Activated CD8-positive, alpha-beta memory T cell treated with anti-CD3 and anti-CD28 coated beads, Interleukin-2, amount 50 U/mL, for 48 hours (primary cell): ENCODE data around the gene C2orf49.

ENCODE experiments used
- DNase-seq: peaks from one replicate; pipeline ENCODE4 v3.0.0-alpha.2; 2020

The C2orf49 gene

DNA sequence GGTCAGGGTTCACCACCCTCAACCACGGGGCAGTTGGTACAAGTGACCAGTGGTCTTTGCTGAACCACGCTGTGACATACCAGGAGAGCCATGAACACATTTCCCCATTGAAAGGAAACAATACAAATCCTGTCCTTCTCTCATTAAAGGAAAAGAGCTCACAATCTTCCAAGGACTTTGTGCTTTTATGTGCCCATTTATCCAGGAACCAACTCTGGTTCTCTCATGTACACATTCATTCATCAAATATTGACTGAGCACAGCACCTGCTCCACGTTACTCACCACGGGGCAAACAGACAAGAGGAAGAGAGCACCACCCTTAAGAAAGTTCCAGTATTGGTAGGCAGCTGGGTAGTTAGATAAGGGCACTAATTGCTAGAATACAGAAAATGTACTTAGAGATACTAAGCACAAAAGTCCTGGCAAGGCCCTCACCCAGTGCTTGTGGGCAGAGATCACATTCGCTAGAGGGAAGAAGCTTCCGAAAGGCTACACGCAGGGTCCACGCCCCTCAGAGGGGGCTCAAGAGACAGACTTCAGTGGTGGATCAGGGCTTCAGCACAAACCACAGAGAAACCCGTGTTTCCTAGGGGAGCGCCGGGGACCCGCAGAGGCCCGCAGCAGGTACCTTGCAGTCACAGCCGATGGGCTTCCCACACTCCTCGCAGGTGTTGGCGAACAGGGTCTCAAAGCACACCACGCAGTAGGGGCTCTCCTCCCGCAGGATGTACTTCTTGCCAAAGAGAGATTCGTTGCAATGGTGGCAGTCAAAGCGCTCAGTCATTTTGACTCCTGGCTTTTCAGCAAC is 48.6 kb downstream of the C2orf49 start:
- no peak for DNase-seq

DNA sequence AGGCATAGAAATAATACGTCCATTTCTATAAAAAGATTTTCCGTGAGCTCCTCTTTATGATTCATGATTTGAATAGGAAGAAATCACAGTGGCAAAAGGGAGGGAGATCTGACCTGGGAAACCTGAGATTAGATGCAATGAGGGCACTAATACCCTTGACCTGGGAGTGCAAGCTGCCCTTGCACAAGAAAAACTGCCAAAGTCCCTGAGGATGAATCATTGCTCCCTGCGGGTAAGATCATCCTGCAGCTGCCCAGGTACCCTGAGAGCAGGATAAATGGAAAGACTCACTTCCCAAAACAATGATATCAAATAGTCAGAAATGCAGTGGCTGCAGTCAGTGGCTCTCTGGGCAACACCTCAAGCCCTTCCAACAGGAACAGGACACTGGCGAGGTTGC is 49.9 kb downstream of the C2orf49 start:
- no peak for DNase-seq

DNA sequence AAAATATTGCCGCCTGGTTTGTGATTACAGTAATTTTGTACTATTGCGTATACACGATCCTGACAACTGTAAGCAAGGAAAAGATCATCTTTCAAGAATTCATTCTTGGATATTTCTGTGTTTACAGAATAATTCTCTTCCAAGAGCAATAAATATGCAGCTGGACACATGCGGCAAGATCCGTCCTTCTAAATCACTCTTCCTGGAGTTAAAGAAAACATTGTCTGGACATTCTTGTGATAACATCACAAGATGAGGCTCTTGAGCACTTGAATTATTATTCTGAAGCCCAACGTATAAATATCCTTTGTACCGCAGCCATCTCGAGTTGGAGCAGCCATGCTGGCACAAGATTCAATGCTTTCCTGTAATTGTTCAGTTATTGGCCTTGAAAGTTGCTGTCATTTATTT is 51.6 kb downstream of the C2orf49 start:
- DNase-seq: no peak

DNA sequence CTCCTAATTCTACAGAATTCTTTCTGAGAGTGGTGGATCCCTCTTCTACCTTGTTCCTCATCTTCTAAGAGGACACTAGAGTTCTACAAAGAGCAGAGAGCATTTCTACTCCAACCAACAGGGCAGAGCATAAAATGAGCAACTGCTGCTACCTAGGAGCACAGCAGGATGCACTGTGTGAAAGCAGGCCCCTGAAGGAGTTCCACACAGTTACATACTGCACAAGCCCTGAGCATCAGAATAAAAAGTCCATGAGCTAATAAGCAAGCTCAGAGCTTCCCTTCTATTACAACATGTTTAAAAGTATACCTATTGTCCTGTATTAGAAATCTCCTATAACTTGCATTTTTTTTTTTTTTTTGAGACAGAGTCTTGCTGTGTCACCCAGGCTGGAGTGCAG is 53.1 kb downstream of the C2orf49 start:
- no peak for DNase-seq

DNA sequence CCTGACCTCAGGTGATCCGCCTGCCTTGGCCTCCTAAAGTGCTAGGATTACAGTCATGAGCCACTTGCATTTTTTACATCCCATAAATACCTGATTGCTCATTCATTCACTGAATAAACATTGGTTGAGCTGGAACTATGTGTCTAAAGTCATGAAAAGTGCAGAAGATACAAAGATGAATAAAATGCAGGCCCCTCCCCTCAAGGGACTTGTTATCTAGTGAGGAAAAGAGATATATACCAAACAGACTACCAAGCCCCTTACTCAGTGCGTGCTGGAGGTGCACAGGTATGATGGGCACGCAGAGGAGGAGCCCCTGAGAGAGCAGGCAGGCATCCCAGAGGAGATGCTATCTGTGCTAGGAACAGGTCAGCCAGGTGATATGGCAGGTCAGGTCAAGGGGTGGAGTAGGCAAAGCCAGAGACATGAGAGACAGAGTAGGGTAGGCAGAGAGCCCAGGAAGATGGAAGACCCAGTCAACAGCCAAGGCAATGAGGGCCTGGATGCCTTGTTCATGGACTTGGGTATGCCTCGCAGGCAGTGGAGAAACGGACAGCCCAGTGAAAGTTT is 53.8 kb downstream of the C2orf49 start:
- DNase-seq: no peak

DNA sequence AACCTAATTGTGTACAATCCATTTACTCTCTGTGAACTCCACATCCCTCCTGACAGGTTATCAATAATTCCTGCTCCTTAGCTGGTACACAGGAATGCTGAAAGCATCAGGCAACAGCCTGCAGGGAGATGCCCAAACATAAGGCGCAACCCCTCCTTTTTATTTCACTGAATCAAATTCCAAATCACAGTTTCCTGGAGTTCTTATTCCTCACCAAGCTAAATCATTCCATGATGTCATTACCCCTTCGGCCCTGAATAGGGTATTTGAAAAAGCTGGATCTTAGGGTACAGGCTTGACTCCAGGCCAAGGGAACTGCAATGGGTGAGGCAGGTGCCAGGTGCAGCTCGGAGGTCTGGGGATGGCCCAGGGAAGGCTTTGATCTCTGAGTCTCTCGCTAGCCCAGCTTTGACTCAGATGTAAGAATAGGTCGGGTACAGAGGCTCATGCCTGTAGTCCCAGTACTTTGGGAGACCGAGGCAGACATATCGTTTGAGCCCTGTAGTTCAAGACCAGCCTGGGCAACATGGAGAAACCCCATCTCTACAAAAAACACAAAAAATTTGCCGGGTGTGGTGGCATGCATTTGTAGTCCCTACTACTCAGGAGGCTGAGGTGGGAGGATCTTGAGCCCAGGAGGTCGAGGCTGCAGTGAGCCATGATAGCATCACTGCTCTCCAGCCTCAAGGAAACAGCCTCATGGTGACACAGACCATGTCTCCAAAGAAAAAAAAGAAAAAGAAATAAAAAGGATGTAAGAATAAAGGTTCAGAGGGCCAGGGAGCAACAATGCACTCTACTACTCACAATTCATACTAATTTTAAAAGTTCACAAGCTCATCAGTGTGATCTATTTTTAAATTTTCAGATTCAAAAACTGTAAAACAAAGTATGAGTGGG is 54.7 kb downstream of the C2orf49 start:
- no peak for DNase-seq

DNA sequence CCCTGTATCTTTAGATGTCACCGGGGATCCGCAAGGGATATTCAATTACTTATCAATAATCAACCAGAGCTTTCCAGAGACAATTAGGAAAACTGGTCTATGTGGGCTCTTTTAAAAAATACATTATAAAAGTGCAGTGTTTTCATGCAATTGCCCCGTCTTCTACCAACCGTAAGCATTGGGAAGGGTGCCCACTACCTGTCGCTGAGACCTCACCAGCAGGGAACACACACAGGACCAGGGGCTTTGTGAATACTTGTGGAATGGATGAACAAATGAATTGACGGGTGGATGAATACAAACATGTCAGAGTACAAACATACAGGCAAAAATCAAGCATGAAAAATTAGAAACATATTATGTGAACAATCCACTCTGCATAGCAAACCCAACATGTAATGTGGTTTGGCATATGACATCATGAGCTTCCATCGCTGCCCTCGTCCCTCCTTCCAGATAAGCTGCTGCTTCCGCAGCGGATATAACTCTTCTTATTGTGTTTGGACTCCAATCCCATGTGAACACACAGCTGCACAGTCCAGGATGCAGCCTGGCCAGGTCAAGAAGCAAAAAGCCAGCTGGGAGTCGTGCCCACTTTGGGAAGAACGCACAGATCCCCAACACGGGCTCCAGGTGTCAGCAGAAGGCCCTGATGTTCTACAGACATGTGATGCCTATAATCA is 56.2 kb downstream of the C2orf49 start:
- no peak for DNase-seq

DNA sequence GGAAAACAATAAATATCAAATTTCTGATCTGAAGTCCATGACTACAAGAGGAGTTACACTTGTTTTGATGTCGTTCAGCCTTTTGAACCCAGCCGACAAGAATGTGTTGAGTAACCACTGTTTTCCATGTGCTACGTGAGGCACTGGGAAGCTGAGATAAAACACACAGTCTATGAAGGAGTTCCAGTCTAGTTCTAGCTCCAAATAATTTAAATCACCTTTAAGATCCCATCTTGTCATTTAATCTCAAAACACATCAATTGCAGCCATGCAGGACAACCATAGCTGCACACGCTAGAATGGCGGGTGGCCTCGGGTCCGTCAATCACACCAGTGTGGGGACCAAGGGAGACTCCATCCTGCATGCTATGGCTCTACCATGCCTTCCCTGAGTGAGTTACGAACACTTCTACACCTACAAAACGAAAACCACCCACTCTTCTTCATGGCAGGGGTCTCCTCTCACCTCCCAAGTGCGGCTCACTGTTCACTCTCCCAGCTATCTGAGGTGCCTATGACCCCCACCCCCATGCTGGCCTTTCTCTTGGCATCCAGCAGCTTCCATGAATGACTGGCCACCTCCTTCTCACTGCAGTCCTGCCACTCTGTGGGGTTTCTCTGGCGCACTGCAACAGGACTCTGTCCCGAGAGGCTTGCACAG is 57.7 kb downstream of the C2orf49 start:
- DNase-seq: no peak

DNA sequence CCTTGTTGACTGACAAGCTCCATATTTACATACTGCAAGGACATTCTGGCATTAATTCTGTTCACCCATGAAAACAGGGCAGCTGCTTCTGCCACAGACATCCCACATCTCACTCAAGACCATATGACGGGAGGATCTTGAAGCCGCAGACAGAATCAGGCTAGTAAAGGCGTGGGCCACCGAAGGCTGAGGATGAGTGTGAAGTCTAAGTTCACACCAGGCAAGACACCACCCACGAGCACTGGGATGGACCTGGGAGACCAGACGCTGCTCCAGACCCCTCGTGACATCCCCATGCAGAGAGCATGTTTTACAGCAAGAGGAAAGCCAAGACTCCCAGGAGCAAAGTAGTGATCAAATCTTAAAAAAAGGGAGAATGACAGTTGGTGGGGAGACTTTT is 58.4 kb downstream of the C2orf49 start:
- DNase-seq: no peak

DNA sequence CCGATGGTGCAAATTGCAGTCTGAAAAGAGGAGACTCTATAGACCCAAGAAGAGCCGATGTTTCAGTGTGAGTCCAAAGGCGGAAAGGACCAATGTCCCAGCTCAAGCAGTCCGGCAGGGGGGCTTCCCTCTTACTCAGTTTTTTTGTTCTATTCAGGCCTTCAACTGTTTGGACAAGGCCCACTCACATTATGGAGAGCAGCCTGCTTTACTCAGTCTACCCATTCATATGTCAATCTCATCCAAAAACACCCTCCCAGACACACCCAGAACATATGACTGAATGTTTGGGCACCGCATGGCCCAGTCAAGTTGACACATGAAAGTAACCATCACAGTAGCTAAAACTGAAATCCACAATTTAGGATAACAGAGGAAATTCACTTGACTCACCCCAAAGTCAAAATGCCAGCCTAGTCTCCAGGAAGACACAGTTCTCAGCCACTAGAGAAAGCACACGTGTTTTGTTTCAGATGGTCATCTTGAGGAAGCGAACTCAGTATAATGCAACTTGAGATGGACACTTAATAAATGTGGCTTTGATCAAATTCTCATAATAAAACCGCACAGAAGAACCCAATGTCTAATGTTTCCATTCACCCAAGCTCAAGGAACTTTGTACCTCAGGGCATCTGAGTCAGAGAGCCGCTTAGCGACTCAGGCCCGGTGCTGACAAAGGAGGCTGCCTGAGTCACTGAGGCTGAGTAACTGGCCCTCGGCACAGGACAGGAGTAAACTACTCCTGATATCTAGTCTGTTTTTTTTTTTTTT is 59.1 kb downstream of the C2orf49 start:
- DNase-seq: peak; percentile 70

DNA sequence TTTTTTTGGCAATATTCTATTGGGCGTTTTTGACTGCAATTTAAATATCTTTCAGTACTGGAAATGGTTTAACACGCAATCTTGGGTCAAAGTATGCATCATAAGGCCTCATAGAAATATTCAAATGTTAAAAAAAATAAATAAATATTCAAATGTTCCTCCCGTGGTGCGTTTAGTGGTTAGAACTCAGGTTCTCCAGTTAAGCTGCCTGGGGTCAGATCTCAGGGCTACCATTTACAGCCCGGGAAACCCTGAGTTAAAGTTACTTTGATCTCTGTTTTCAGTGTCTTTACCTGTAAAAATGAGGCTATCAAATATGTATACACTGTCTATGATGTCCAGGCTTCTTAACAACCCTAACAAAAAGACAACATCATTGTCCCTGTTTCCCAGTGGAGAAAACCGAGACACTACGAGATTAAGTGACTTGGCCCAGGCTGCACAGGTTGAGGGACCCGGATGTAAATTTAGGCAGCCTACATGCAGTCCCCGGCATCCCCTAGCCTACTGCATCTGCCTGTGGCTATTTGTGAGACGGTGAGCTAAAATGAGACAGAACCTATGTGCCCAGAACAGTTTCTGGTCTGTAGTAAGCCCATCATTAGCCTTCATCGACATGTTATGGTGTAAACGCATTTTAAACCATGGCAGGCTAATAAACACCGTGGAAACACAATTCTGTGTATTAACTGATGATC is 59.8 kb downstream of the C2orf49 start:
- DNase-seq: no peak

DNA sequence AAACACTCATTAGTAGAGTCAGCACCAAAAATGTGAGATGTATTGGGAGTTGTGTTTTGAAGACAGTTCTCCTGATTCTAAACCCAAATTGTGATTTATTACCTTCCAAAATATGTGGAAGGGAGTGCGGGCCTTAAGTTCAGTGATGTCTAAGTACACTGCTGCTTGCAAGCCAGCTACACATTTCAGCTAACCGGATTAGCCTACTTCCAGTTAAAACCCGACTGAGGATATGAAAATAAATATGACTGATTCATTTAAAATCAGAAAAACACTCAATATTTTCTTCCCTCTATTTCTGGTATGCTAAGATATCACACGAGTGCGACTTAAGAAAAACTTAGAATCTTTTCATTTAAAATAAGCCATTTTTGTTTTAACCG is 60.6 kb downstream of the C2orf49 start:
- no peak for DNase-seq

DNA sequence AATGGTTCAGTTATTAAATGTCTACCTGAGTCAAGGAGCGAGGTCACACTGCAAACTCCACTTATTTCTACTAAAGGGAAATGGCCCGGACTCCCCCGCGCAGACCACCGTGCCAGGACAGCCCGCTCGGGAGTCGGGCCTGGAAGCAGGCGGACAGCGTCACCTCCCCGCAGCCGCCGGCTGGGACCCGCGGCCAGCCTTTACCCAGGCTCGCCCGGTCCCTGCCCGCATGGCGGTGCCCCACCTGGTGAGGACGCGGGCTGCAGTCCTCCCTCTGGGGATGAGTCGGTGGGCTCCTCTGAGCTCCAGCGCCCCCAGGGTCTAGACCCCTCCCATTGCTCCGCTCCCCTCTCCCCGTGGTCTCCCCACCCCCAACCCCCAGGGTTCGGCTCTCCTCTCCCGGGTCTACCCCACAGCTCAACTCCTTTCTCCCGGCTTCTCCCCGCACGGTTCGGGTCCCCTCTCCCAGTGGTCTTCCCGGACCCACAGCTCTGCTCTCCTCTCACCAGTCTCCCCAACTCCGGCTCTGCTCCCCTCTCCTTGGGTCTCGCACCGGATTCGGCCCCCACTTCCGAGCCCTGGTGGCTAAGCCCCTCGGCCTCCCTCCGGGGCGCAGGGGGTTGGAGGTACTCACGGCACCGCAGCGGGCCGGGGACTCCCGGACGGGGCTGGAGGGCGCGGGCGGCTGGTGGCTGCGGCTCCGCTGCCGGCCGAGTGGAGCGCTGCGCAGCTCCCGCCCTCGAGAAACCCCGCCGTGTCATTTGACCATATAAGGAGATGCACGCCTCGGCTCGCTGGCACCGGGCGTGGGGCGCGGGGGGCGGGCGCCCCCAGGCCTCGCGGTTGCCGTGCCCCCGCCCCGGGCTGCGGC is 61.2 kb downstream of the C2orf49 start, which contains the start of gene FHL2:
Gene FHL2 (minus strand): TSS at position 716 of the 871 bp plus-strand sequence. CDS start 12,535 bp downstream, outside the sequence.
- peak; percentile 86 for DNase-seq
